Measurements from ENCODE around the gene TRPV4.
A peak's percentile ranks its signal among the peaks of the same experiment; 100 is the strongest.
"Not testable (repeated sequence)": the region's sequence is repeated elsewhere in the genome, so short reads cannot be mapped to it uniquely, and the experiment has no call there.

The TRPV4 gene

GRCh38 chr12:109833307-109834189, at the start of gene TRPV4:
Gene TRPV4, minus strand, starts transcription at chr12:109833398. Its CDS starts 18,602 bp downstream, at chr12:109814796.
- peak; percentile 24 for DNase-seq (ENCODE audit: low read depth)

GRCh38 chr12:109881752-109882151, 48.6 kb upstream of the TRPV4 start:
- DNase-seq (ENCODE audit: low read depth) = peak; percentile 14

DNA sequence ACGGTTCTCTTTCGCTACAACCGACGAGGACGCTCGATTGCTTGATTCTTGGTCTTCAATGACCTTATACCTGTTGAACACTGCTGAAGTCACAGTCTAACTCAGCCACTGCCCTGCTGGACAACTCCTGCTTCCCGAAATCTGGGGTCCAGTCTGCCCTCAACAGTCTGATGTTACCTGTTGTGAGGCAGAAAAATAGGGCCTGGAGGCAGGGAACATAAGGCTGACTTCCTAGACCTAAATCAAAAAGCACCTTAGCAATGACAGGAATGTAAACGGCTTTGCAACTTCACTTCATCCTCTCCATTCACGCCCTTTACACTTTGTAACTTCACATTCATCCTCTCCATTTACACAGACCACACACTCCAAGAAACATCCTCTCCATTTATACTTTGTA, 47.7 kb upstream of the TRPV4 start:
- DNase-seq (ENCODE audit: low read depth) = no peak

GRCh38 chr12:109880043-109880931, 47.1 kb upstream of the TRPV4 start, which contains the start of gene GLTP:
Gene GLTP, minus strand, starts transcription at chr12:109880541. Its CDS starts 167 bp downstream, at chr12:109880374.
- peak; percentile 47 for DNase-seq (ENCODE audit: low read depth)

- no peak for DNase-seq (ENCODE audit: low read depth)
Observed at GRCh38 chr12:109879351-109880042, 46.3 kb upstream of the TRPV4 start.

GRCh38 chr12:109878749-109879148, 45.6 kb upstream of the TRPV4 start:
- no peak for DNase-seq (ENCODE audit: low read depth)

DNA sequence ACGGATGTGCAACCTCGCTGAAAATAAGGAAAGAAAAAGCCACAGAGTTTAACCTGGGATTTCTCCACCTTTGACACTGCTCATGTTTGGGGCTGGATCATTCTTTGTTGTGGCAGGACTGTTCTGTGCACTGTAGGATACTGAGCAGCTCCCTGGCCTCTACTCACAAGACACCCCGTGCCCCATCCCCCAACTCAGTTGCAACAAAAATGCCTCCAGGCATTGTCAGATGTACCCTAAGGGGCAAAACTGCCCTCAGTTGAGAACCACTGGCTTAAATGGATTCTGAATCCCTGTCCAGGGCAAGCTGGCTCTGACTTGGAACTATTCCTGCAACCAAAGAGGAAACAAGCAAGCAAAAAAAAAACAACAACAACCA, 45.0 kb upstream of the TRPV4 start:
- DNase-seq (ENCODE audit: low read depth) = no peak

DNA sequence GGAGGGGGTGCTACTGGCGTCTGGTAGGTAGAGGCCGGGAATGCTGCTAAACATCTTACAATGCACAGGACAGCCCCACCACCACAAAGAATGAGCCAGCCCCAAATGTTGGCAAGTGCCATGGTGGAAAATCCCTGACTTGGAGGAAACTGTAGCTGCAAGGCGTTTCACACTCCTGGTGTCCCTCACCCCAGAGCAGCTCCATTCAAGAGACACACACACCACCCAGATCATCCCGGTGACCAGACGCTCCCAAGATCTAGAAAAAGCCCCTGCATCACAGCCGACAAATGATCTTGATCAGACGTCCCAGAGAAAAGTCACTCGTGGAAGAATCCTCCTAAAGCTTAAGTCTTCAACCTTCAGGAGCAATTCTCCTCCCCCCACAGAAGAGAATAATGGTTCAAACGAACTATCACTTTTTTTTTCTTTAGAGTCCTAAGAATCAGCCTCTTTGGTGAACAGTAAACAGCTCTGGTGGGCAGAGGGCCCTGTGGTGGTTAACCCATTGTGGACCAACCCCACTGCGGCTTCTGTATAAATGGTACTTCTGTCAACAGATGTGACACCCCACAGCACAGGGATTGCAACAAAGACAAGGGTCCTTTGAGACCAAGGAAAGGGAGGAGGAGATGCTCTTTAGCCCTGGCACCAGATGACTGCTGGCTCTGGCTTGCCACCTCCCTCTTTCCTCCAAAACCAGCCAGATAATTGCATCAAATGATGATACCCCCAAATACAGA, 44.5 kb upstream of the TRPV4 start:
- no peak for DNase-seq (ENCODE audit: low read depth)

- DNase-seq (ENCODE audit: low read depth) = no peak
Observed at GRCh38 chr12:109876406-109876805, 43.2 kb upstream of the TRPV4 start.

DNA sequence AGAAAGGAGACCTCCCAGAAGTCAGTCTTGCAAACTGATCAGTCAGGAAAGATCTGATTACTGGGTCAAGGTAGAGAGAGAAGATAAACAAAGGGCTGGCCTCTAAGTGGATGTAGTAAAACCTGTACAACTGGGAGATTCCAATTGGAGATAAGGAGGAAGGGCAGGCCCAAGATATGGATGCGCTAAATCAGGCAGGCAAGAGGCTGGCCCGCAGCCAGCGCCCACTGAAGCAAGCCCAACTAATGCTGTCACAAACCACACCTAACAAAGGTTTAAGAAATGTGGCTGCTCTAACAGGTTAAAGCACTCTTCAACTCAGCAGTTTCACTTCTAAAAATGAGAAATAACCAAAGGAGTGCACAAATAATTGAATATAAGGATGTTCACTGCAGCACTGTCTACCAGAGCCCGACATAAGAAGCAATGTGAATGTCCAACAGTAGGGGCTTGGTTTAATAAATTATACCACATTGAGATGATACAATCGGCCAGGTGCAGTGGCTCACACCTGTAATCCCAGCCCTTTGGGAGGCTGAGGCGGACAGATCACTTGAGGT, 42.5 kb upstream of the TRPV4 start:
- no peak for DNase-seq (ENCODE audit: low read depth)

DNA sequence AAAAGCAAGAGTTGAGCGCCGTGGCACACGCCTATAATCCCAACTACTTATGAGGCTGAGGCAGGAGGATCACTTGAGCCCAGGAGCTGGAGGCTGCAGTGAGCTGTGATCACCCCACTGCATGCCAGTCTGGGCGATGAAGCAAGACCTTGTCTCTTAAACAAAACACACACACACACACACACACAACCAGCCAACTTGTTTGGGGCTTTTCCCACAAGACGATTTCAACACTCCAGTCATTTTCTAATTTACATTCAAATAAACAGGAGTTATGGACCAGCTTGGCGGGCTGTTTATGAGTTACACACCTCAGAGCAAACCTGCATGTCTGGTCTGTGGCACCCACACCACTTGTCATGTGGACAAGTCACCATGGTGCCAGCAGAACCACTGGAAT, 40.5 kb upstream of the TRPV4 start:
- DNase-seq (ENCODE audit: low read depth) = peak; percentile 77

DNA sequence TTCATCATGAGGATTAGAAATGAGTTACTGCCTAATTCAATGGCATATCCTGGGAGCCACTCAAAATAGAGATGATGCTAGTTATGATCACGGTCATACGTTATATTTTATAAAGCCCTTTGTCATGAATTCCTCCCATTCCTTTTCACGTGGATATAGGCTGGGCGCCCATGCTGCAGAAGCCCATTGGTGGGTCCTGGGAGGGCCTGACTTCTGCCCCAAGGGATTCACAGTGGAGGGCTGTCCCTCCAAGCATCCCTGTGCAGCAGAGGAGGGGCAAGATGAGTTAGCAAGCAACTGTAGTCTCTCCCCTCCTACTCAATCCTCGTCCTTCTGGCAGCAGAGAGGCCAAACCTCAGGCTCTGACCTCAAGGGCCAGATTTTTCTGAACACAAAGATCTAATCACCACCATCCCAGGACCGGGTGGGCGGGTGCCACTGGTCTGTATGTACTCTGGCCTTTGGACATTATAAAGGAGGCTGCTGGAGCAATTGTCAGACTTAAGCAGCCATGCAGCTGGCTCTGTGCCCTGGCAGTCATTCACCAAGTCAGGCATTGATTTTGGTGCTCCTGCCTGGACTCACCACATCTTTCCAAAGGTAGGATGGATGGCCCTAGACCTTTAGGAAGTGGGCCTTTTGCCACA, 38.6 kb upstream of the TRPV4 start:
- no peak for DNase-seq (ENCODE audit: low read depth)

GRCh38 chr12:109870648-109871047, 37.5 kb upstream of the TRPV4 start:
- peak; percentile 27 for DNase-seq (ENCODE audit: low read depth)

DNA sequence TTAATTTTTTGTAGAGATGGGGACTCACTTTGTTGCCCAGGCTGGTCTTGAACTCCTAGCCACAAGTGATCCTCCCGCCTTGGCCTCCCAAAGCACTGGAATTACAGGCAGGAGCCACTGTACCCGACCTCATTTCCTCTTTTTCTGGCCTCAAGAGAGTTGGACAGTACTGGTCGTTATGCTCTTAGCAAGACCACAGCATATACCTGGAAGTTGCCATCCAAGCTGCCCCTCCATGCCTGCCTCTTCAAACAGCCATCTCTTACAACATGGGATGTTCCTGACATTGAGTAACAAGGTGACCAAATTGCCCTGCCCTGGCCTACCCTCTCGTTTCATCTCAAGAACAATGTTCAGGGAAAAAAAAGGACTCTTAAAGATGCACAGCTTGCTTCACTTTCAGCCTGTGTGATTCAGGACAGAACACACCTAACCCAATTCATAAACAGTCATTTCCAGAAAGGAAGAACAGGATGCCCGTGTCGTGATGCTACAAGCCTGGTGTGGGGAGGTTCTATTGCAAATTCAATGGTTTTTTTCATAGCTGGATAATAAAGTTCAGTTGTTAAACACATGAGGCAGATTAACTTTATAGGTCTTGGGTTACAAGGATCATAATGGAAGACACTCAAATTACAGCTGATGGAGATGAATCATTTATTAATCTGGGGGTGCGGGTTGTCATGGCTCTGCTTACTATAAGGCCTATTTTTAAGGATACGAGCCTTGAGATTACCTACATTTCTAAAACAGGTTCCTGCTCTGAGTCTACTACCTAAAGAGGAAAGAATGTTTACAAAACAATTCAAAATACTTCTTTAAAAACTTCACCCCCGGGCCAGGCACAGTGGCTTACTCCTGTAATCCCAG, 35.2 kb upstream of the TRPV4 start:
- no peak for DNase-seq (ENCODE audit: low read depth)

- no peak for DNase-seq (ENCODE audit: low read depth)
Observed at GRCh38 chr12:109864916-109865315, 31.7 kb upstream of the TRPV4 start.

- peak; percentile 64 for DNase-seq (ENCODE audit: low read depth)
Observed at GRCh38 chr12:109863847-109864712, 30.9 kb upstream of the TRPV4 start.

- DNase-seq (ENCODE audit: low read depth) = not testable (repeated sequence)
Observed at GRCh38 chr12:109862491-109862890, 29.3 kb upstream of the TRPV4 start.

DNA sequence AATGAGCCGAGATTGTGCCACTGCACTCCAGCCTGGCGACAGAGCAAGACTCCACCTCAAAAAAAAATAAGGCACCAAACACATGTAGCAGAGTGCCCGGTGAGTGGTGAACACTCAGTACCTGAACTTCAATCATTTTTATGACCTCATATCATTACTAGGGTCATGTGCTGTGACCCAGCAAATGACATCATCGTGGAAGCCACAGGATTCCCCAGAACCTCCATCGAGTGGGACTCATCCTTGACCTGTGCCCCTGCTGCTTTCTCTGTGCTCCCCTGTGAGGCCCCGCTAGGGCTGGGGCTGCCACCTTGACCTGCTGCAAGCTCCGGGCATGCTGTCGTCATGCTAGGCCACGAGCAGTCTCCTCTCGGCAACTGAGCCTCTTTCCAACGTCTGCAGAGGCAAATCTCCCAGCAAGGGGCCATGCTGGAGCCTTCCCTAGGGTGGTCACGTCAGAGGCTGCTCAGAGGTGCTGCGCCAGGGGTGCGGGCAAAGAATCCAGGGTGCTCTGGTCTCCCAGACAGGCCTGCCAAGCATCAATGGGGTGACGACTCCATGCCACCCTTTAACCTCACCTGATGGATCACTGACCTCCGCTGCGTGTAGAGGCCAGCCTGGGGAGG, 28.6 kb upstream of the TRPV4 start:
- peak; percentile 28 for DNase-seq (ENCODE audit: low read depth)
